IMR-90 (cell line): ENCODE results near the gene FOXK1. TPM values are rescaled to one million over a fixed set of nuclear protein-coding genes. Genes with fewer than 3 reads are reported as not detected.

Experiments used
- ATAC-seq: fragments of 200-7000 bp; cut with Tn5 transposase; 2 replicates; pipeline ENCODE4 v1.9.1; 2020; ENCODE audit warnings: low read depth, mild to moderate bottlenecking, moderate library complexity
- BruUV-seq: library from RNA; stranded (reverse); fragments of 400-500 nt; replicated peaks from 2 replicates; lab custom pipeline; 2021; lab: Mats Ljungman, UMichigan
- CTCF ChIA-PET: fragments of 300-600 bp; formaldehyde crosslinking; extraction: SDS; loops from one replicate; lab custom pipeline; 2021; ENCODE audit warnings: antibody characterized with exemption; lab: Yijun Ruan, JAX
- POLR2A ChIA-PET: fragments of 300-600 bp; sonication (Branson Sonifier 250); formaldehyde crosslinking; loops from one replicate; lab custom pipeline; 2022; ENCODE audit warnings: antibody characterized with exemption; ENCODE audit not compliant: unreplicated experiment; lab: Charles Lee
- DNase-seq: peaks from one replicate; pipeline ENCODE4 v3.0.0; 2013
- H2AFZ ChIP-seq: replicated peaks from 2 replicates; pipeline ENCODE3; 2013; ENCODE audit warnings: low read length, mild to moderate bottlenecking; ENCODE audit not compliant: poor library complexity
- H2AK5ac ChIP-seq: 2 replicates; pipeline ENCODE4 v1.6.1; 2013; ENCODE audit warnings: low read depth, low read length, inconsistent platforms
- H2AK9ac ChIP-seq: replicated peaks from 2 replicates; pipeline ENCODE3; 2013; ENCODE audit warnings: mild to moderate bottlenecking, low read depth, low read length, moderate library complexity; ENCODE audit not compliant: poor library complexity
- H2BK120ac ChIP-seq: 2 replicates; pipeline ENCODE4 v1.6.1; 2013; ENCODE audit warnings: low read depth, low read length, inconsistent platforms
- H2BK15ac ChIP-seq: 3 replicates; pipeline ENCODE4 v1.6.1; 2013; ENCODE audit warnings: low read depth, low read length, inconsistent platforms
- H2BK20ac ChIP-seq: 2 replicates; pipeline ENCODE4 v1.6.1; 2013; ENCODE audit warnings: low read depth, mild to moderate bottlenecking, inconsistent platforms, low read length, moderate library complexity
- H2BK5ac ChIP-seq: 2 replicates; pipeline ENCODE4 v1.6.1; 2013; ENCODE audit warnings: mild to moderate bottlenecking, low read depth, low read length, inconsistent platforms; ENCODE audit not compliant: poor library complexity, severe bottlenecking
- H3K14ac ChIP-seq: replicated peaks from 2 replicates; pipeline ENCODE4 v1.6.1; 2013; ENCODE audit warnings: low read depth, low read length, inconsistent platforms
- H3K18ac ChIP-seq: 2 replicates; pipeline ENCODE4 v1.6.1; 2013; ENCODE audit warnings: low read depth, low read length, control low read depth
- H3K23ac ChIP-seq: 2 replicates; pipeline ENCODE4 v1.6.1; 2013; ENCODE audit warnings: low read depth, low read length, inconsistent platforms
- H3K27ac ChIP-seq: 2 replicates; pipeline ENCODE4 v1.5.1; 2013; ENCODE audit warnings: mild to moderate bottlenecking, control low read depth, low read length; ENCODE audit not compliant: insufficient read depth
- H3K27me3 ChIP-seq: 2 replicates; pipeline ENCODE4 v1.6.1; 2013; ENCODE audit warnings: low read length; ENCODE audit not compliant: control insufficient read depth, insufficient read depth
- H3K36me3 ChIP-seq: 2 replicates; pipeline ENCODE4 v1.6.1; 2013; ENCODE audit warnings: low read length, mixed read lengths; ENCODE audit not compliant: control insufficient read depth, insufficient read depth
- H3K4ac ChIP-seq: 2 replicates; pipeline ENCODE4 v1.6.1; 2013; ENCODE audit warnings: low read depth, low read length, inconsistent platforms
- H3K4me1 ChIP-seq: 2 replicates; pipeline ENCODE4 v1.6.1; 2013; ENCODE audit warnings: low read length, mixed read lengths; ENCODE audit not compliant: control insufficient read depth, insufficient read depth
- H3K4me2 ChIP-seq: 2 replicates; pipeline ENCODE4 v1.6.1; 2013; ENCODE audit warnings: low read depth, mild to moderate bottlenecking, control low read depth, low read length, moderate library complexity
- H3K4me3 ChIP-seq: 2 replicates; pipeline ENCODE4 v1.5.1; 2013; ENCODE audit warnings: low read depth, mild to moderate bottlenecking, control low read depth, low read length, moderate library complexity; ENCODE audit not compliant: insufficient read depth
- H3K56ac ChIP-seq: 2 replicates; pipeline ENCODE4 v1.6.1; 2013; ENCODE audit warnings: low read length, inconsistent platforms; ENCODE audit not compliant: insufficient read depth; ENCODE audit errors: extremely low read depth
- H3K79me1 ChIP-seq, 2 experiments: 2 replicates each; pipeline ENCODE4 v1.6.1; 2013; ENCODE audit warnings: low read length in 2 of 2, inconsistent platforms in 1 of 2, low read depth in 1 of 2
- H3K9ac ChIP-seq: 2 replicates; pipeline ENCODE4 v1.6.1; 2013; ENCODE audit warnings: low read depth, low read length, control low read depth
- H3K9me1 ChIP-seq: 2 replicates; pipeline ENCODE4 v1.6.1; 2013; ENCODE audit warnings: low read length, inconsistent platforms; ENCODE audit not compliant: insufficient read depth
- H3K9me3 ChIP-seq: 2 replicates; pipeline ENCODE4 v1.6.1; 2013; ENCODE audit warnings: low read length; ENCODE audit not compliant: control insufficient read depth, insufficient read depth
- H4K20me1 ChIP-seq: 2 replicates; pipeline ENCODE4 v1.6.1; 2013; ENCODE audit warnings: low read length, inconsistent platforms; ENCODE audit not compliant: insufficient read depth
- H4K5ac ChIP-seq: 2 replicates; pipeline ENCODE4 v1.6.1; 2013; ENCODE audit warnings: mild to moderate bottlenecking, low read depth, low read length, control low read depth
- H4K8ac ChIP-seq, 2 experiments: 2 replicates each; pipeline ENCODE4 v1.6.1; 2013; ENCODE audit warnings: low read depth in 2 of 2, low read length in 2 of 2, control low read depth in 1 of 2, inconsistent platforms in 1 of 2
- H4K91ac ChIP-seq: 2 replicates; pipeline ENCODE4 v1.6.1; 2013; ENCODE audit warnings: low read depth, low read length, inconsistent platforms; ENCODE audit not compliant: insufficient read depth
- FOS ChIP-seq: fragments of 150-350 bp; IDR thresholded peaks from 2 replicates; pipeline ENCODE4 v1.6.1; 2016; ENCODE audit warnings: low read depth, low read length
- MAFK ChIP-seq: IDR thresholded peaks from 2 replicates; pipeline ENCODE4 v1.6.1; 2012; ENCODE audit warnings: low read depth, low read length, improper control_type of control experiment
- NFE2L2 ChIP-seq: fragments of 150-350 bp; IDR thresholded peaks from 2 replicates; pipeline ENCODE4 v1.6.1; 2016; ENCODE audit warnings: low read depth, mild to moderate bottlenecking, low read length
- RAD21 ChIP-seq: IDR thresholded peaks from 2 replicates; pipeline ENCODE4 v1.6.1; 2012; ENCODE audit warnings: low read length, improper control_type of control experiment
- RCOR1 ChIP-seq: IDR thresholded peaks from 2 replicates; pipeline ENCODE4 v1.6.1; 2012; ENCODE audit warnings: mild to moderate bottlenecking, low read length, improper control_type of control experiment; ENCODE audit not compliant: insufficient replicate concordance
- RFX5 ChIP-seq: IDR thresholded peaks from 2 replicates; pipeline ENCODE4 v1.8.0; 2012; ENCODE audit warnings: low read depth, mild to moderate bottlenecking, low read length, moderate library complexity
- WGBS, 2 experiments: methylation state at CpG; one replicate each; pipeline versions ENCODE4 v1.1.5 to v1.1.7; 2013; ENCODE audit warnings: missing lambda C conversion rate in 2 of 2; ENCODE audit not compliant: insufficient read length in 1 of 2; ENCODE audit errors: extremely low coverage in 2 of 2; 5-methylcytosine and 5-hydroxymethylcytosine counted together
- dilution Hi-C: fragments of 300-500 bp; cut with HindIII; formaldehyde crosslinking; loops from one replicate; pipeline ENCODE4 v1.14.3; 2018; ENCODE audit warnings: low sequenced_read_pairs; ENCODE audit not compliant: unreplicated experiment
- in situ Hi-C: fragments of 300-500 bp; cut with MboI; formaldehyde crosslinking; loops from 3 replicates; pipeline ENCODE4 v1.14.3; 2019; ENCODE audit warnings: low sequenced_read_pairs, inconsistent platforms, mixed read lengths
- intact Hi-C: fragments of 100-400 bp; cut with micrococcal nuclease; formaldehyde crosslinking; loops from 2 replicates; pipeline ENCODE4 v1.10.0; 2022
- polyA plus RNA-seq, 3 experiments: library from polyadenylated mRNA; depleted of rRNA; stranded (reverse); fragments of >200 nt; gene quantifications; 2 replicates each; pipeline ENCODE4 v1.2.3, GENCODE V29; 2012; ENCODE audit warnings: low replicate concordance in 1 of 3
- total RNA-seq: library from RNA; depleted of rRNA; stranded (reverse); fragments of >200 nt; gene quantifications from 2 replicates; pipeline ENCODE4 v1.2.3, GENCODE V29; 2012
- TF ChIP-seq, protein P1 (sequence below): conservative IDR thresholded peaks from 2 replicates; pipeline ENCODE4 v1.5.1; 2012; ENCODE audit warnings: mild to moderate bottlenecking, low read depth, low read length, improper control_type of control experiment

Gene FOXK1
- total and polyA plus RNA-seq, 2 of the 4 experiments (the other 2 are of a cell fraction): 4.3 to 8.8 TPM

- TF ChIP-seq FOS (peak; percentile 65), RCOR1 (no peak)
Observed at GRCh38 chr7:4683884-4684565, 1.9 kb downstream of the FOXK1 start (continued).

GRCh38 chr7:4684846-4685245, 2.8 kb downstream of the FOXK1 start:
- Histone ChIP-seq H4K8ac (peak overlapping the region in 1 of 2 experiments; percentile 47; a peak in 2 of 4 replicates), H3K4ac (peak overlapping the region; percentile 46; the same call in 1 of the 2 replicates), H3K27me3 (no peaks in the 10 kb centered on the region), H4K91ac (0 out of 2 replicates have a peak overlapping the region, but pooled peaks have one; percentile 23), H2BK15ac (peak overlapping the region; percentile 30; the same call in 2 of the 3 replicates), H3K36me3 (peaks cover 11% of the 10 kb centered on the region), H3K4me1 (peaks cover 15% of the 10 kb centered on the region), H3K27ac (peak overlapping the region; percentile 63), H2BK5ac (peak overlapping the region; percentile 64), H3K9me3 (no peaks in the 10 kb centered on the region), H3K4me2 (peak overlapping the region; percentile 78), H3K56ac (0 out of 2 replicates have a peak overlapping the region, but pooled peaks have one; percentile 25), H2AK5ac (peak overlapping the region; percentile 64), H3K79me1 (peaks cover 25 to 64% of the 10 kb centered on the region in 2 experiments), H2BK20ac (no peak overlapping the region), H2AK9ac (no peak overlapping the region), H3K4me3 (peak overlapping the region; percentile 91; the same call in 1 of the 2 replicates), H2BK120ac (peak overlapping the region; percentile 45; the same call in 1 of the 2 replicates), H4K20me1 (peaks cover 53% of the 10 kb centered on the region), H3K9ac (peak overlapping the region; percentile 30), H2AFZ (no peak overlapping the region), H3K14ac (0 out of 2 replicates have a peak overlapping the region, but pooled peaks have one; percentile 28), H4K5ac (no peak overlapping the region), H3K9me1 (peaks cover 12% of the 10 kb centered on the region), H3K23ac (peak overlapping the region; percentile 18; the same call in 1 of the 2 replicates), H3K18ac (no peak overlapping the region)
- BruUV-seq: no TSS peak
- ChIA-PET CTCF (interaction anchor here (0.6 kb wide), 1 partner anchor 18 kb away, joined by 3 read pairs; no protein-coding TSS in a partner anchor), POLR2A (interaction anchor here (1.0 kb wide), 1 partner anchor 61 kb away, joined by 7 read pairs; no protein-coding TSS in a partner anchor)
- no peak for ATAC-seq
- 92% methylated on average over 4 of the region's 9 CpGs; no CpG with 5 or more reads in 1 of the 2 experiments for WGBS, 2 experiments
- dilution Hi-C loops (no loop called here), intact Hi-C loops (loop anchor here (1.0 to 2.0 kb wide), 2 partner anchors 44 to 60 kb away; no protein-coding TSS in a partner anchor), in situ Hi-C loops (no loop called here)
- DNase-seq: no peak
- TF ChIP-seq NFE2L2 (no peak), MAFK (no peak), RAD21 (no peak), RFX5 (no peak)
- TF ChIP-seq, protein P1, sequence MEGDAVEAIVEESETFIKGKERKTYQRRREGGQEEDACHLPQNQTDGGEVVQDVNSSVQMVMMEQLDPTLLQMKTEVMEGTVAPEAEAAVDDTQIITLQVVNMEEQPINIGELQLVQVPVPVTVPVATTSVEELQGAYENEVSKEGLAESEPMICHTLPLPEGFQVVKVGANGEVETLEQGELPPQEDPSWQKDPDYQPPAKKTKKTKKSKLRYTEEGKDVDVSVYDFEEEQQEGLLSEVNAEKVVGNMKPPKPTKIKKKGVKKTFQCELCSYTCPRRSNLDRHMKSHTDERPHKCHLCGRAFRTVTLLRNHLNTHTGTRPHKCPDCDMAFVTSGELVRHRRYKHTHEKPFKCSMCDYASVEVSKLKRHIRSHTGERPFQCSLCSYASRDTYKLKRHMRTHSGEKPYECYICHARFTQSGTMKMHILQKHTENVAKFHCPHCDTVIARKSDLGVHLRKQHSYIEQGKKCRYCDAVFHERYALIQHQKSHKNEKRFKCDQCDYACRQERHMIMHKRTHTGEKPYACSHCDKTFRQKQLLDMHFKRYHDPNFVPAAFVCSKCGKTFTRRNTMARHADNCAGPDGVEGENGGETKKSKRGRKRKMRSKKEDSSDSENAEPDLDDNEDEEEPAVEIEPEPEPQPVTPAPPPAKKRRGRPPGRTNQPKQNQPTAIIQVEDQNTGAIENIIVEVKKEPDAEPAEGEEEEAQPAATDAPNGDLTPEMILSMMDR: no peak
